Psoas muscle (tissue), 8 donors: ENCODE results near the gene CARTPT. TPM values are rescaled to one million over a fixed set of nuclear protein-coding genes. Genes with fewer than 3 reads are reported as not detected.

ENCODE experiments used
- ATAC-seq, 4 donors: fragments of 200-7000 bp; cut with Tn5 transposase; one replicate each; pipeline ENCODE4 v1.9.1; 2020; ENCODE audit warnings: moderate library complexity in 3 of 4, mild to moderate bottlenecking in 2 of 4
- DNase-seq, 2 donors: peaks; one replicate each; pipeline ENCODE4 v3.0.0-alpha.2; 2020
- H3K27ac ChIP-seq: fragments of 200-600 bp; one replicate; pipeline ENCODE4 v1.8.0; 2022
- H3K27me3 ChIP-seq, 3 donors: fragments of 200-600 bp in 1 of 3; one replicate each; pipeline versions ENCODE4 v1.6.1 to v1.8.0; 2013 to 2022; ENCODE audit warnings: low read length in 2 of 3, mild to moderate bottlenecking in 2 of 3, moderate library complexity in 1 of 3; ENCODE audit not compliant: insufficient read depth in 3 of 3
- H3K36me3 ChIP-seq, 2 donors: fragments of 200-600 bp in 1 of 2; one replicate each; pipeline versions ENCODE4 v1.6.1 to v1.8.0; 2013 to 2022; ENCODE audit warnings: low read depth in 1 of 2, mild to moderate bottlenecking in 1 of 2, moderate library complexity in 1 of 2; ENCODE audit not compliant: insufficient read depth in 1 of 2
- H3K4me1 ChIP-seq: fragments of 200-600 bp; one replicate; pipeline ENCODE4 v1.8.0; 2022
- H3K4me3 ChIP-seq: fragments of 200-600 bp; one replicate; pipeline ENCODE4 v1.8.0; 2022; ENCODE audit warnings: mild to moderate bottlenecking
- H3K9me3 ChIP-seq: fragments of 200-600 bp; one replicate; pipeline ENCODE4 v1.8.0; 2022
- CTCF ChIP-seq: fragments of 200-600 bp; IDR thresholded peaks from one replicate; pipeline ENCODE4 v1.8.0; 2022; ENCODE audit warnings: antibody characterized with exemption
- WGBS, 3 donors: extraction: QIAGEN DNeasy Blood & Tissue Kit; methylation state at CpG; one replicate each; pipeline versions ENCODE4 v1.1.6 to v1.1.7; 2013; 5-methylcytosine and 5-hydroxymethylcytosine counted together
- intact Hi-C, 2 donors: fragments of 100-400 bp; cut with DNase I; formaldehyde crosslinking; loops; one replicate each; pipeline versions ENCODE4 v1.11.0 to v1.14.2; 2022
- polyA plus RNA-seq, 3 donors: library from polyadenylated mRNA; stranded (reverse); fragments of 200-250 nt; gene quantifications; one replicate each; pipeline ENCODE4 v1.2.3, GENCODE V29; 2013
- total RNA-seq, 4 donors: library from RNA; stranded (reverse); fragmentation: NEBNext Ultra II Directional in 2 of 4; extraction: Animal tissue kit (Norgen Biotek cat#: 25700) in 2 of 4; gene quantifications; one replicate each; pipeline versions ENCODE4 v1.2.1 to v1.2.4, GENCODE V29; 2021 to 2023
- donor health status: healthy with polysubstance abuse.
- donor health status: DM: no; HTN: no; CAD: no; lungs with moderate emphysema.
- donor health status: Bipolar disorder and iron deficiency.
- donor health status: healthy.
- donor health status: DM: yes; HTN: yes; CAD: no.
- donor health status: DM: no; HTN: no; CAD: no.
- donor health status: DM: no; HTN: no; CAD: no.
- donor health status: DM: yes; HTN: yes; CAD: no.

Gene CARTPT
- total and polyA plus RNA-seq, 7 donors, result not detected

DNA sequence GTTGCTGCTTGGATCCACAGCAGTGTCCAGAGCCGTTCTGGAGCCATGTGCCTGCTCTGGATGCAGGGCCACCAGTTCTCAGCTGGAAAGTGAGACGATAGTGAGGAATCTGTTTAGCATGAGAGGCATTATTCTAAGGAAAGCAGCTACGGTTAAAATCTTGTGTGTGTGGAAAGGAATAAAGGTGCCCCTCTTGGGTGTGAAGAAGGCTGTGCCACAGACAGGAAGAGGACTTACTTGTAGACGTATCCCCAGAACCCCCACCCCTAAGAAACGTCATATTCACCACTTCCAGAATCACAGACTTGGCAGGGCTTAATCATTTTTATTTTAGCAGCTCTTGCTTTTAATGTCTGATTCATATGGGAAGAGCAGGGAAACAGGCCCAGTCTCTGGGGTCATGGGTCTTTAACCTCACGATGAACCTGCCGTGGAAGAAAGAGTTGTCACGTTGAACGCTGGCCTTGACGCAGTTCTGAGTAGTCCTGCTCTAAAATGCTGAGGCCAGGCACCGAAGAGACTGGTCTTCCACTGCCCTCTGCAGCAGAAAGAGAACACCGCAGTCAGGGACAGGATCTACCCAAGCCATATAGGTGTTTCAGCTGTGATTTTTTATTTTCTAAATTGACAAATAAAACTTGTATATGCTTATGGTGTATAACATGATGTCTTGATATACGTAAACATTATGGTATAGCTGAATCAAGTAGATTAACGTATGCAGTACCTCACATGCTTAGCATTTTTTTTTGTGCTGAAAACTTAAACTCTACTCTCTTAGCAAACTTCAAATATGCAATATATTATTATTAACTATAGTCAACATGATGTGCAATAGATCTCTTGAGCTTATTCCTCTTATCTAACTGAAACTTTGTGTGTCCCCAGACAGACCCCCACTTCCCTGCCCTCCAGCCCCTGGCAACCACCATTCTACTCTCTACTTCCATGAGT lies 38.8 kb downstream of the CARTPT start:
- Histone ChIP-seq H3K4me1 (no peaks in the 10 kb centered on the region), H3K4me3 (peak overlapping the region; percentile 39), H3K36me3 (no peaks in the 10 kb centered on the region), H3K27me3 (no peaks in the 10 kb centered on the region), H3K9me3 (no peaks in the 10 kb centered on the region), H3K27ac (no peak overlapping the region)
- DNase-seq, result peak; percentile 36 to 64
- peak; percentile 57 for TF ChIP-seq CTCF
- ATAC-seq, result peak; percentile 81 to 94 (median 90)
- intact Hi-C loops, result no loop called here
- 14 to 18% (median 14%) methylated on average over 14 of the region's 14 CpGs for WGBS, 3 donors

DNA sequence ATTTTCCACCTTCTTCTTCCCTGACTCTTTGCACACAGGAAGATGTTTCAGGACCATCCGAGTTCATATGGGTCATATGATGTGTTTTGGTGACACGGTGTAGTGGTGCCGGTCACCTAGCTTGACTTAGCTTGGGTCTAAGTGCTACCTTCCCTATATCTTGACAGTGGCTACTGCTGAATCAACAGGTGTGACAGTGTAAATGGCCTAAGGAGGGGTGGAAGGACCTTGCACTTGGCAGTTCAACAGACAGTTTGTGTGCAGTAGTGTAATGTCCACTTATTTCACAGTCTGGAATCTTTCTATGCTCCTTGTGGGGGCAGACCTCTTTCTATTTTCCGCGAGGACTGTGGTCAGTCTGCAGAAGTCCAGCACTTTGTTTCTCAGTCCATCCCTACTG lies 43.8 kb downstream of the CARTPT start:
- H3K4me3 ChIP-seq, result no peak overlapping the region
- H3K4me1 ChIP-seq, result no peaks in the 10 kb centered on the region
- H3K27ac ChIP-seq, result no peak overlapping the region
- H3K9me3 ChIP-seq, result no peaks in the 10 kb centered on the region
- ATAC-seq (no peak), DNase-seq (no peak)
- no peaks in the 10 kb centered on the region for H3K36me3 ChIP-seq
- intact Hi-C loops, result no loop called here
- no peak for TF ChIP-seq CTCF
- 88 to 93% (median 90%) methylated on average over 5 of the region's 5 CpGs for WGBS, 3 donors
- no peaks in the 10 kb centered on the region for H3K27me3 ChIP-seq

DNA sequence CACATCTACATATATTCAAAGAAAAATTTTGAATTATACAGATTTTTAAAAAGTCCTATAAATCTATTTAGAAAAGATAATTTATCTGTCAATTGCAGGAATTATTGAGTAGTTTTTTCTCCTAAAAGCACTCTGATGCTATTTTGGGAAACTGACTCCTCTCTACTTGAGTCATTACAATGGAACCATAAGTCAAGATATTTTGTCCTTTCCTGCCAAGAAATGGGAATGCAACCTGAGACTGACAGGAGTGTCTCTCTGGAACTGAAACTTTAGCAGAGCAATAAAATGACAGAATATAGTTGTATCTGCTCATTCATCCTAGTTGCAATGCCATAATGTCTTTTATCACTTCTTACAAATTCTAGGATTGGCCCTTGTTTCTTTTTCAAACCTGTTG lies 48.6 kb downstream of the CARTPT start:
- Histone ChIP-seq H3K4me3 (no peak overlapping the region), H3K36me3 (no peaks in the 10 kb centered on the region), H3K27ac (no peak overlapping the region), H3K4me1 (no peaks in the 10 kb centered on the region), H3K9me3 (no peaks in the 10 kb centered on the region), H3K27me3 (no peaks in the 10 kb centered on the region)
- intact Hi-C loops, result no loop called here
- DNase-seq (no peak), ATAC-seq (peak in 2 of 4 donors; percentile 60 to 80)
- TF ChIP-seq CTCF, result no peak

DNA sequence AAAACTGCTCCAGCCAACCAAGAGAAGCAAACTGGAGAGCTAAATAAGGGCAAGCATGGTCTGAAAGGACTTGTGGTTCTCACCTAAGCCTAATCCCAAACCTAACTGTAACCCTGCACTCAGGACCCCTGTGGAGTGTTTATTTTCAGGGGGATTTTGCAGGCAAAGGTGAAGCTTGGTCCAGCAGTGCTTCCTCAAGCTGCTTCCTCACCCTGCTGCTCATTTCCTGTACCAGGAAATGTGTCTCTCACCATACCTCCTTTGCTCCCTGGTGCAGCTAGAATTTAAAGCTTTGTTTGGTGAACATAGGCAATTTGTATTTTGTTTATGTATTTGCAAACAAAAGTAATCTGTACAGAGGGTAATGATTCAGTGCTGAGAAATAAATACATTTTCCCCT lies 50.2 kb downstream of the CARTPT start:
- Histone ChIP-seq H3K27ac (no peak overlapping the region), H3K4me1 (no peaks in the 10 kb centered on the region), H3K36me3 (no peaks in the 10 kb centered on the region), H3K27me3 (no peaks in the 10 kb centered on the region), H3K9me3 (no peaks in the 10 kb centered on the region), H3K4me3 (no peak overlapping the region)
- ATAC-seq (no peak), DNase-seq (no peak)
- intact Hi-C loops, result no loop called here
- TF ChIP-seq CTCF, result no peak

- Histone ChIP-seq H3K27me3 (no peaks in the 10 kb centered on the region), H3K27ac (no peak overlapping the region), H3K4me1 (no peaks in the 10 kb centered on the region), H3K4me3 (no peak overlapping the region), H3K36me3 (no peaks in the 10 kb centered on the region), H3K9me3 (no peaks in the 10 kb centered on the region)
- no peak for TF ChIP-seq CTCF
- intact Hi-C loops, result no loop called here
- ATAC-seq (no peak), DNase-seq (no peak)
These were observed 51.3 kb downstream of the CARTPT start for GRCh38 chr5:71770381-71770780.
